ENCODE measurements around the gene AGBL4. TPM values are rescaled to one million over a fixed set of nuclear protein-coding genes. Genes with fewer than 3 reads are reported as not detected.

AGBL4 gene
- total RNA-seq, 4 donors from 2014 or later: 0.13 TPM; not detected in 3

- Histone ChIP-seq H3K27me3 (no peaks in the 10 kb centered on the region), H3K4me3 (no peak overlapping the region), H3K36me3 (no peaks in the 10 kb centered on the region), H3K27ac (replicated peaks in 1 of 4) (no peak overlapping the region), H3K9me3 (no peaks in the 10 kb centered on the region), H3K4me1 (peaks cover 0 to 4% (median 0%) of the 10 kb centered on the region in 4 donors)
- TF ChIP-seq POLR2AphosphoS5 (IDR thresholded peaks at IDR 0.05): no peak
- TF ChIP-seq POLR2A (IDR thresholded peaks at IDR 0.05; ENCODE audit: low read depth): no peak
- no peak for TF ChIP-seq CTCF (IDR thresholded peaks at IDR 0.05)
- no peak for TF ChIP-seq EP300 (IDR thresholded peaks at IDR 0.05)
- DNase-seq (ENCODE audit: extremely low spot score): no peak
- whole genome bisulfite sequencing: 52% methylated on average over 2 of the region's 3 CpGs
- intact Hi-C loops (cut with DNase I): loop anchor here (5.0 kb wide), 1 partner anchor 126 kb away; no protein-coding TSS in a partner anchor
Measured at GRCh38 chr1:48571303-48571987, 1452.3 kb downstream of the AGBL4 start.

GRCh38 chr1:48570568-48570967, 1453.2 kb downstream of the AGBL4 start:
- no peaks in the 10 kb centered on the region for H3K36me3 ChIP-seq
- H3K27ac ChIP-seq (replicated peaks in 1 of 4): no peak overlapping the region
- no peaks in the 10 kb centered on the region for H3K9me3 ChIP-seq
- no peak for DNase-seq (ENCODE audit: extremely low spot score)
- no peak for TF ChIP-seq CTCF (IDR thresholded peaks at IDR 0.05)
- peaks cover 0 to 4% (median 0%) of the 10 kb centered on the region in 4 donors for H3K4me1 ChIP-seq
- WGBS: 76% methylated on average over 7 of the region's 7 CpGs
- intact Hi-C loops (cut with DNase I): loop anchor here (5.0 kb wide), 1 partner anchor 127 kb away; no protein-coding TSS in a partner anchor
- no peak overlapping the region for H3K4me3 ChIP-seq
- H3K27me3 ChIP-seq: no peaks in the 10 kb centered on the region

GRCh38 chr1:48568501-48568900, 1455.3 kb downstream of the AGBL4 start:
- intact Hi-C loops (cut with DNase I): no loop called here

GRCh38 chr1:48566492-48566891, 1457.3 kb downstream of the AGBL4 start:
- Histone ChIP-seq H3K9me3 (no peaks in the 10 kb centered on the region), H3K27ac (replicated peaks in 1 of 4) (no peak overlapping the region), H3K4me1 (no peaks in the 10 kb centered on the region), H3K36me3 (no peaks in the 10 kb centered on the region), H3K27me3 (no peaks in the 10 kb centered on the region), H3K4me3 (no peak overlapping the region)
- WGBS: 78% methylated on average over 2 of the region's 2 CpGs
- TF ChIP-seq POLR2A (IDR thresholded peaks at IDR 0.05; ENCODE audit: low read depth) (no peak), EP300 (IDR thresholded peaks at IDR 0.05) (no peak), CTCF (IDR thresholded peaks at IDR 0.05) (no peak), POLR2AphosphoS5 (IDR thresholded peaks at IDR 0.05) (no peak)
- intact Hi-C loops (cut with DNase I): no loop called here
- DNase-seq (ENCODE audit: extremely low spot score): no peak

More at GRCh38 chr1:48568501-48568900, 1455.3 kb downstream of the AGBL4 start:
- H3K36me3 ChIP-seq: no peaks in the 10 kb centered on the region
- H3K4me1 ChIP-seq: peaks cover 0 to 4% (median 0%) of the 10 kb centered on the region in 4 donors
- DNase-seq (ENCODE audit: extremely low spot score): no peak
- no peaks in the 10 kb centered on the region for H3K9me3 ChIP-seq
- WGBS: 67% methylated on average over 2 of the region's 2 CpGs
- no peak for TF ChIP-seq POLR2A (IDR thresholded peaks at IDR 0.05; ENCODE audit: low read depth)
- TF ChIP-seq CTCF (IDR thresholded peaks at IDR 0.05): no peak
- TF ChIP-seq EP300 (IDR thresholded peaks at IDR 0.05): no peak
- no peak for TF ChIP-seq POLR2AphosphoS5 (IDR thresholded peaks at IDR 0.05)
- H3K4me3 ChIP-seq: no peak overlapping the region
- H3K27ac ChIP-seq (replicated peaks in 1 of 4): no peak overlapping the region
- H3K27me3 ChIP-seq: no peaks in the 10 kb centered on the region

- no peak for DNase-seq (ENCODE audit: extremely low spot score)
- WGBS: 75% methylated on average over 1 of the region's 1 CpG
- Histone ChIP-seq H3K36me3 (no peaks in the 10 kb centered on the region), H3K4me1 (no peaks in the 10 kb centered on the region), H3K9me3 (no peaks in the 10 kb centered on the region), H3K27ac (replicated peaks in 1 of 4) (no peak overlapping the region), H3K4me3 (no peak overlapping the region), H3K27me3 (no peaks in the 10 kb centered on the region)
- intact Hi-C loops (cut with DNase I): no loop called here
- TF ChIP-seq POLR2AphosphoS5 (IDR thresholded peaks at IDR 0.05): no peak
- no peak for TF ChIP-seq CTCF (IDR thresholded peaks at IDR 0.05)
- TF ChIP-seq POLR2A (IDR thresholded peaks at IDR 0.05; ENCODE audit: low read depth): no peak
- no peak for TF ChIP-seq EP300 (IDR thresholded peaks at IDR 0.05)
Measured at GRCh38 chr1:48563021-48563420, 1460.7 kb downstream of the AGBL4 start.
